Liver (tissue), 9 donors: ENCODE measurements around the gene ETV6. TPM values are rescaled to one million over a fixed set of nuclear protein-coding genes. Genes with fewer than 3 reads are reported as not detected.

Experiments used
- DNase-seq: peaks from one replicate; pipeline ENCODE4 v3.0.0-alpha.2; 2017; ENCODE audit warnings: low spot score
- H3K27ac ChIP-seq, 2 donors: one replicate each; pipeline ENCODE4 v1.7.0; 2013; ENCODE audit warnings: inconsistent platforms in 2 of 2, low read length in 2 of 2, control low read depth in 1 of 2, low read depth in 1 of 2, mild to moderate bottlenecking in 1 of 2
- H3K27me3 ChIP-seq, 4 donors: one replicate each; pipeline versions ENCODE4 v1.6.1 to v1.7.0; 2013; ENCODE audit warnings: low read length in 3 of 4, inconsistent platforms in 1 of 4, mild to moderate bottlenecking in 1 of 4, moderate library complexity in 1 of 4; ENCODE audit not compliant: control insufficient read depth in 4 of 4, insufficient read depth in 4 of 4
- H3K36me3 ChIP-seq, 4 donors: one replicate each; pipeline versions ENCODE4 v1.6.1 to v1.7.0; 2013; ENCODE audit warnings: low read length in 3 of 4, mild to moderate bottlenecking in 3 of 4, low read depth in 1 of 4, moderate library complexity in 1 of 4; ENCODE audit not compliant: control insufficient read depth in 4 of 4, insufficient read depth in 3 of 4
- H3K4me1 ChIP-seq, 4 donors: one replicate each; pipeline versions ENCODE4 v1.6.1 to v1.7.0; 2013; ENCODE audit warnings: low read length in 3 of 4, mild to moderate bottlenecking in 3 of 4, moderate library complexity in 1 of 4; ENCODE audit not compliant: control insufficient read depth in 4 of 4, insufficient read depth in 4 of 4
- H3K4me3 ChIP-seq, 3 donors: one replicate each; pipeline versions ENCODE4 v1.6.1 to v1.7.0; 2013; ENCODE audit warnings: low read length in 3 of 3, control low read depth in 1 of 3, low read depth in 1 of 3, mild to moderate bottlenecking in 1 of 3
- H3K9ac ChIP-seq, 2 donors: one replicate each; pipeline ENCODE4 v1.7.0; 2013; ENCODE audit warnings: low read length in 2 of 2, mild to moderate bottlenecking in 2 of 2, moderate library complexity in 2 of 2, control low read depth in 1 of 2, low read depth in 1 of 2
- H3K9me3 ChIP-seq, 4 donors: one replicate each; pipeline versions ENCODE4 v1.6.1 to v1.7.0; 2013; ENCODE audit warnings: low read length in 3 of 4; ENCODE audit not compliant: control insufficient read depth in 4 of 4
- ATF3 ChIP-seq: IDR thresholded peaks from 2 replicates; pipeline ENCODE4 v1.6.1; 2016; ENCODE audit warnings: antibody characterized with exemption
- FOXA2 ChIP-seq: IDR thresholded peaks from 2 replicates; pipeline ENCODE4 v1.6.1; 2016; ENCODE audit warnings: antibody characterized with exemption
- GABPA ChIP-seq, 2 donors: IDR thresholded peaks in 1 of 2; conservative IDR thresholded peaks in 1 of 2; 2 replicates each; pipeline ENCODE4 v1.6.1; 2016; ENCODE audit warnings: antibody characterized with exemption in 2 of 2, mild to moderate bottlenecking in 1 of 2, moderate library complexity in 1 of 2
- HNF4G ChIP-seq: IDR thresholded peaks from 2 replicates; pipeline ENCODE4 v1.6.1; 2016; ENCODE audit warnings: antibody characterized with exemption
- MAX ChIP-seq: IDR thresholded peaks from 2 replicates; pipeline ENCODE4 v1.6.1; 2016; ENCODE audit warnings: antibody characterized with exemption
- NR2F2 ChIP-seq: IDR thresholded peaks from 2 replicates; pipeline ENCODE4 v1.6.1; 2016; ENCODE audit warnings: antibody characterized with exemption
- RAD21 ChIP-seq, 2 donors: IDR thresholded peaks; 2 replicates each; pipeline ENCODE4 v1.6.1; 2016; ENCODE audit warnings: antibody characterized with exemption in 2 of 2, mild to moderate bottlenecking in 2 of 2
- REST ChIP-seq: IDR thresholded peaks from 2 replicates; pipeline ENCODE4 v1.6.1; 2016; ENCODE audit warnings: antibody characterized with exemption, mild to moderate bottlenecking
- SP1 ChIP-seq: IDR thresholded peaks from 2 replicates; pipeline ENCODE4 v1.6.1; 2018; ENCODE audit warnings: antibody characterized with exemption, mild to moderate bottlenecking
- WGBS: extraction: QIAGEN DNeasy Blood & Tissue Kit; methylation state at CpG from one replicate; pipeline ENCODE4 v1.1.7; 2013; 5-methylcytosine and 5-hydroxymethylcytosine counted together
- polyA plus RNA-seq, 2 donors: library from polyadenylated mRNA; stranded (reverse) in 1 of 2; unstranded in 1 of 2; fragments of 200-250 nt in 1 of 2; fragments of >200 nt in 1 of 2; fragmentation: Nextera tagmentation in 1 of 2; extraction: Ambion mirVana in 1 of 2; gene quantifications; one replicate each; pipeline versions ENCODE4 v1.2.1 to v1.2.3, GENCODE V29; 2013 to 2015
- total RNA-seq, 2 donors: library from RNA; depleted of rRNA; stranded (reverse); fragments of >200 nt; gene quantifications; one replicate each; pipeline ENCODE4 v1.2.3, GENCODE V29; 2014
- donor health status: healthy.
- donor health status: healthy.
- donor health status: healthy.
- donor health status: healthy.
- donor health status: healthy.

The ETV6 gene
- total and polyA plus RNA-seq, 4 donors, result 2.0 to 6.2 (median 3.5) TPM

- no peak for DNase-seq
- Histone ChIP-seq H3K36me3 (peaks cover 0 to 1% (median 0%) of the 10 kb centered on the region in 4 donors), H3K9me3 (no peaks in the 10 kb centered on the region), H3K9ac (no peak overlapping the region), H3K27ac (no peak overlapping the region), H3K4me1 (no peaks in the 10 kb centered on the region), H3K4me3 (no peak overlapping the region), H3K27me3 (no peaks in the 10 kb centered on the region)
- TF ChIP-seq MAX (no peak), REST (no peak), NR2F2 (no peak)
Measured at GRCh38 chr12:11807458-11807857, 158.0 kb downstream of the ETV6 start.

GRCh38 chr12:11808931-11809330, 159.5 kb downstream of the ETV6 start:
- Histone ChIP-seq H3K36me3 (peaks cover 0 to 1% (median 0%) of the 10 kb centered on the region in 4 donors), H3K27me3 (no peaks in the 10 kb centered on the region), H3K4me1 (peaks cover 0 to 3% (median 0%) of the 10 kb centered on the region in 4 donors), H3K9ac (no peak overlapping the region), H3K4me3 (no peak overlapping the region), H3K9me3 (no peaks in the 10 kb centered on the region), H3K27ac (no peak overlapping the region)
- no peak for DNase-seq
- 91% methylated on average over 8 of the region's 8 CpGs for WGBS
- TF ChIP-seq GABPA (IDR thresholded peaks at IDR 0.05 in 1 of 2, conservative IDR thresholded peaks at IDR 0.05 in 1 of 2) (no peak), SP1 (no peak), FOXA2 (no peak), ATF3 (no peak)

GRCh38 chr12:11810206-11810545, 160.7 kb downstream of the ETV6 start:
- 83% methylated on average over 3 of the region's 3 CpGs for WGBS
- Histone ChIP-seq H3K9ac (no peak overlapping the region), H3K4me3 (no peak overlapping the region), H3K27me3 (no peaks in the 10 kb centered on the region), H3K4me1 (peaks cover 0 to 3% (median 0%) of the 10 kb centered on the region in 4 donors), H3K27ac (no peak overlapping the region), H3K36me3 (peaks cover 0 to 1% (median 0%) of the 10 kb centered on the region in 4 donors), H3K9me3 (no peaks in the 10 kb centered on the region)
- no peak for DNase-seq
- no peak for TF ChIP-seq MAX
- no peak for TF ChIP-seq ATF3
- no peak for TF ChIP-seq FOXA2

DNA sequence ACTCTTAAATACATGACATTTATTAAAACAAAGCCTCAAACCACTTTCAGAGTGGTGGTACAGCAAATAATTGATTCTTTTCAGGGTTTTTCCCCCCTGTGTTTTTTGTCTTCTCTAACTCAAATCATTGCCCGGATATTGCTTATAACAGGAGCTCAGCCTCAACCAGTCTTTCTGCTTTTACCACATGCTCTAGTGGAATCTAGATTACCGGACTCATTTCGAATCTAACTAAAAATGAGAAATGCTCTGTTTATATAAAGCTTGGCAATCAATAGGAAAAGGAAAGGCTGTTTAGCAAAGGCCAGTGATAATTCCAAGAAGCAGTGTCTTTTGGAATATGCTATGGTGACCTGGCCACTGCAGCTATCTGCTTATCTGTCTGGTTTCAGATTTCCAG, 161.5 kb downstream of the ETV6 start:
- TF ChIP-seq RAD21 (IDR thresholded peaks at IDR 0.05), result peak in 1 of 2 donors; percentile 24
- no peak for TF ChIP-seq HNF4G
- peak; percentile 63 for TF ChIP-seq NR2F2
- Histone ChIP-seq H3K9me3 (no peaks in the 10 kb centered on the region), H3K9ac (no peak overlapping the region), H3K4me3 (no peak overlapping the region), H3K36me3 (peaks cover 0 to 1% (median 0%) of the 10 kb centered on the region in 4 donors), H3K27ac (no peak overlapping the region), H3K27me3 (no peaks in the 10 kb centered on the region), H3K4me1 (peaks cover 0 to 3% (median 0%) of the 10 kb centered on the region in 4 donors)
- DNase-seq, result no peak
- WGBS, result 77% methylated on average over 3 of the region's 3 CpGs
